ENCODE data around the gene DOCK7. TPM values are rescaled to one million over a fixed set of nuclear protein-coding genes. Genes with fewer than 3 reads are reported as not detected.
"Not testable (repeated sequence)": the region's sequence is repeated elsewhere in the genome, so short reads cannot be mapped to it uniquely, and the experiment has no call there.

DOCK7 gene
- polyA plus RNA-seq, 1 of the 3 experiments (the other 2 are of a cell fraction) = 27.6 TPM

DNA sequence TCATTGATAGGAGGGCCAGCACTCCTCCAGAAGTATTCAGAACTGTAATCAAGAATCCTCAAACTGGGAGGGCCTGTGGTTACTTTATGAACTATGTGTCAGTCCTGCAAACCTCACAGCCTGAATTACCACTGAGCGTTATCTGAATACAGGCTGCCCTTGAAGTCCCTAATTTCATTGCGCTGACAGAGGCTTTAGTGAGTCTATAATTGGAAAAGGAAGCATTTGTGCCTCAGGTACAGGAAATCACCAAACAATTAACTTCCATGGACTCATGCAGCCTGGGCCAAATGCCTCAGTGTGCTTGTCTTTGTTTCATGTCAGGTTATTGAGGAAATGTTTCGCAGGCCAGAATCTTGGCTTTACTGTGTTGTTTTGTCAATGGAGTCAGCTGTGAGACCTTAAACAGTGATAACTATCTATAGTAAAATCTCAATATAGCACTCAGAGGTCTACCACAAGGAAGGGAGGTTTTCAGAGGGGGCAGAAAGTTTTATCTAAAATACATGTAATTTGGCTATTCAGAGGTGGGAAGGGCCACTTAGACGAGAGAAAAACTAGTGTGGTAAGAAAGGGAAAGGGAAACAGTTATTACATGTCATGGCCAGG, 32.9 kb upstream of the DOCK7 start (continued):
- TF ChIP-seq, protein P1, sequence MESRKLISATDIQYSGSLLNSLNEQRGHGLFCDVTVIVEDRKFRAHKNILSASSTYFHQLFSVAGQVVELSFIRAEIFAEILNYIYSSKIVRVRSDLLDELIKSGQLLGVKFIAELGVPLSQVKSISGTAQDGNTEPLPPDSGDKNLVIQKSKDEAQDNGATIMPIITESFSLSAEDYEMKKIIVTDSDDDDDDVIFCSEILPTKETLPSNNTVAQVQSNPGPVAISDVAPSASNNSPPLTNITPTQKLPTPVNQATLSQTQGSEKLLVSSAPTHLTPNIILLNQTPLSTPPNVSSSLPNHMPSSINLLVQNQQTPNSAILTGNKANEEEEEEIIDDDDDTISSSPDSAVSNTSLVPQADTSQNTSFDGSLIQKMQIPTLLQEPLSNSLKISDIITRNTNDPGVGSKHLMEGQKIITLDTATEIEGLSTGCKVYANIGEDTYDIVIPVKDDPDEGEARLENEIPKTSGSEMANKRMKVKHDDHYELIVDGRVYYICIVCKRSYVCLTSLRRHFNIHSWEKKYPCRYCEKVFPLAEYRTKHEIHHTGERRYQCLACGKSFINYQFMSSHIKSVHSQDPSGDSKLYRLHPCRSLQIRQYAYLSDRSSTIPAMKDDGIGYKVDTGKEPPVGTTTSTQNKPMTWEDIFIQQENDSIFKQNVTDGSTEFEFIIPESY (IDR thresholded peaks at IDR 0.05; ENCODE audit: borderline replicate concordance, low read depth) = no peak
- TF ChIP-seq GABPA (IDR thresholded peaks at IDR 0.05; ENCODE audit: low read depth) = no peak
- TF ChIP-seq TAF1 (IDR thresholded peaks at IDR 0.05; ENCODE audit: borderline replicate concordance, low read depth, low read length) = no peak
- no peak for TF ChIP-seq JUND (IDR thresholded peaks at IDR 0.05)
- TF ChIP-seq RAD21 (IDR thresholded peaks at IDR 0.05; ENCODE audit: low read length) = no peak
- no peak for TF ChIP-seq USF2 (IDR thresholded peaks at IDR 0.05; ENCODE audit: borderline replicate concordance, low read depth, low read length)
- TF ChIP-seq RXRA (IDR thresholded peaks at IDR 0.05; ENCODE audit: borderline replicate concordance, low read depth) = no peak
- no peak for TF ChIP-seq EZH2phosphoT487 (IDR thresholded peaks at IDR 0.05; ENCODE audit: borderline replicate concordance, low read depth)

GRCh38 chr1:62718400-62718799, 30.2 kb upstream of the DOCK7 start:
- CTCF ChIA-PET; H3K27ac ChIP-seq (ENCODE audit: low read depth in 2 of 2, low read length in 1 of 2); H4K20me1 ChIP-seq (ENCODE audit: insufficient read depth); H3K79me2 ChIP-seq (ENCODE audit: insufficient read depth); H3K4me3 ChIP-seq (ENCODE audit: low read depth in 2 of 2, low read length in 1 of 2); H3K9me3 ChIP-seq; H3F3A ChIP-seq (replicated peaks; ENCODE audit: insufficient read depth); POLR2A ChIA-PET; H3K9me2 ChIP-seq; DNase-seq; H3K27me3 ChIP-seq (ENCODE audit: insufficient read depth); H2AFZ ChIP-seq (ENCODE audit: low read depth); H3K9ac ChIP-seq; H3K4me2 ChIP-seq; H3K36me3 ChIP-seq (replicated peaks in 1 of 2; ENCODE audit: control insufficient read depth in 1 of 2, insufficient read depth in 2 of 2, low read length in 1 of 2): not testable (repeated sequence)
- WGBS (ENCODE audit: low lambda C conversion rate) = 100% methylated on average over 2 of the region's 2 CpGs
- peaks cover 5 to 17% of the 10 kb centered on the region in 2 experiments; a peak in 3 of 4 replicates for H3K4me1 ChIP-seq (ENCODE audit: control insufficient read depth in 1 of 2, insufficient read depth in 2 of 2, low read depth in 1 of 2, low read length in 1 of 2)

DNA sequence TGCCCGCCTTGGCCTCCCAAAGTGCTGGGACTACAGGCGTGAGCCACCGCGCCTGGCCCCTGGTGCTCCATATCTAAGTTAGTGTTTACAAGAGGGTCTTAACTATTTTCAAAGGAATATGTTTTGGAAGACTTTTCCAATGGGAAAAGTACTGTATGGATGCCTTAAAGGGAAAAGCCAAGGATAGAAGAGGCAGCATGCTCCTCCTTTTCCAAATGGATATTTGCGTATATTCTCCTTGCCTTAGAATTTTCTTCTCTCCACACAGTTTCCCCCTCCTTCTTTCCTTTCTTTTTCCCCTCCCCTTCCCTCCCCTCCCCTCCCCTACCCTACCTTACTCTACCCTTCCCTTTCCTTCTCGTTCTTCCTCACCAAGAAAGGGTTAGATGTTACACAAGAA, 29.3 kb upstream of the DOCK7 start:
- ChIA-PET POLR2A (no interaction called here), CTCF (interaction anchor here (1.7 kb wide), 1 partner anchor 15 kb away, joined by 4 read pairs; no protein-coding TSS in a partner anchor)
- Histone ChIP-seq H3K36me3 (replicated peaks in 1 of 2; ENCODE audit: control insufficient read depth in 1 of 2, insufficient read depth in 2 of 2, low read length in 1 of 2) (no peaks in the 10 kb centered on the region), H2AFZ (ENCODE audit: low read depth) (no peak overlapping the region), H3F3A (replicated peaks; ENCODE audit: insufficient read depth) (no peaks in the 10 kb centered on the region), H4K20me1 (ENCODE audit: insufficient read depth) (no peaks in the 10 kb centered on the region), H3K27me3 (ENCODE audit: insufficient read depth) (no peaks in the 10 kb centered on the region), H3K27ac (ENCODE audit: low read depth in 2 of 2, low read length in 1 of 2) (no peak overlapping the region), H3K9me3 (no peaks in the 10 kb centered on the region), H3K79me2 (ENCODE audit: insufficient read depth) (no peaks in the 10 kb centered on the region), H3K4me2 (no peak overlapping the region), H3K9me2 (no peaks in the 10 kb centered on the region), H3K4me1 (ENCODE audit: control insufficient read depth in 1 of 2, insufficient read depth in 2 of 2, low read depth in 1 of 2, low read length in 1 of 2) (peaks cover 5 to 17% of the 10 kb centered on the region in 2 experiments; a peak in 3 of 4 replicates), H3K4me3 (ENCODE audit: low read depth in 2 of 2, low read length in 1 of 2) (no peak overlapping the region), H3K9ac (no peak overlapping the region)
- TF ChIP-seq SIN3A (IDR thresholded peaks at IDR 0.05; ENCODE audit: borderline replicate concordance, low read depth, low read length) (no peak), NFIC (IDR thresholded peaks at IDR 0.05; ENCODE audit: borderline replicate concordance) (no peak), FOSL2 (IDR thresholded peaks at IDR 0.05; ENCODE audit: borderline replicate concordance, low read depth) (no peak), FOXM1 (IDR thresholded peaks at IDR 0.05; ENCODE audit: low read depth) (no peak)
- 96% methylated on average over 5 of the region's 6 CpGs for WGBS (ENCODE audit: low lambda C conversion rate)
- no peak for DNase-seq

Measured in SK-N-SH (cell line).